Activated CD8-positive, alpha-beta T cell treated with anti-CD3 and anti-CD28 coated beads for 36 hours (primary cell): ENCODE data around the gene UIMC1. TPM values are rescaled to one million over a fixed set of nuclear protein-coding genes. Genes with fewer than 3 reads are reported as not detected.

ENCODE experiments used
- ATAC-seq: fragments of 200-7000 bp; cut with Tn5 transposase; one replicate; pipeline ENCODE4 v1.10.0; 2021; ENCODE audit warnings: mild to moderate bottlenecking, moderate library complexity
- CTCF ChIA-PET: fragments of 350-600 bp; sonication (Branson Sonifier 250); formaldehyde crosslinking; loops from one replicate; lab custom pipeline; 2021; ENCODE audit warnings: antibody characterized with exemption; lab: Charles Lee
- POLR2A ChIA-PET: fragments of 350-600 bp; sonication (Branson Sonifier 250); formaldehyde crosslinking; loops from one replicate; lab custom pipeline; 2021; ENCODE audit warnings: antibody characterized with exemption; lab: Charles Lee
- DNase-seq: peaks from one replicate; pipeline ENCODE4 v3.0.0-alpha.2; 2020
- H3K27ac Mint-ChIP-seq: one replicate; pipeline ENCODE4 v1.8.0; 2021; ENCODE audit warnings: mild to moderate bottlenecking, mixed read lengths
- H3K27me3 Mint-ChIP-seq: one replicate; pipeline ENCODE4 v1.8.0; 2021; ENCODE audit warnings: mixed read lengths
- H3K36me3 Mint-ChIP-seq: one replicate; pipeline ENCODE4 v1.8.0; 2021; ENCODE audit warnings: low read depth, mixed read lengths
- H3K4me1 Mint-ChIP-seq: one replicate; pipeline ENCODE4 v1.8.0; 2021; ENCODE audit warnings: low read depth, mixed read lengths
- H3K4me3 Mint-ChIP-seq: one replicate; pipeline ENCODE4 v1.8.0; 2021; ENCODE audit warnings: mild to moderate bottlenecking, moderate library complexity, mixed read lengths
- H3K9me3 Mint-ChIP-seq: one replicate; pipeline ENCODE4 v1.8.0; 2021; ENCODE audit warnings: mixed read lengths
- intact Hi-C: fragments of 100-400 bp; cut with micrococcal nuclease; formaldehyde crosslinking; loops from one replicate; pipeline ENCODE4 v1.10.0; 2022
- total RNA-seq, 2 experiments: library from RNA; stranded (reverse); gene quantifications; one replicate each; pipeline ENCODE4 v1.2.3, GENCODE V29; 2021
- TF ChIP-seq, protein P1 (sequence below): fragments of 200-600 bp; IDR thresholded peaks from one replicate; pipeline ENCODE4 v1.8.0; 2022; ENCODE audit warnings: antibody characterized with exemption, mild to moderate bottlenecking

Gene UIMC1
- total RNA-seq, 2 experiments from 2014 or later = 54.1 to 57.0 TPM

DNA sequence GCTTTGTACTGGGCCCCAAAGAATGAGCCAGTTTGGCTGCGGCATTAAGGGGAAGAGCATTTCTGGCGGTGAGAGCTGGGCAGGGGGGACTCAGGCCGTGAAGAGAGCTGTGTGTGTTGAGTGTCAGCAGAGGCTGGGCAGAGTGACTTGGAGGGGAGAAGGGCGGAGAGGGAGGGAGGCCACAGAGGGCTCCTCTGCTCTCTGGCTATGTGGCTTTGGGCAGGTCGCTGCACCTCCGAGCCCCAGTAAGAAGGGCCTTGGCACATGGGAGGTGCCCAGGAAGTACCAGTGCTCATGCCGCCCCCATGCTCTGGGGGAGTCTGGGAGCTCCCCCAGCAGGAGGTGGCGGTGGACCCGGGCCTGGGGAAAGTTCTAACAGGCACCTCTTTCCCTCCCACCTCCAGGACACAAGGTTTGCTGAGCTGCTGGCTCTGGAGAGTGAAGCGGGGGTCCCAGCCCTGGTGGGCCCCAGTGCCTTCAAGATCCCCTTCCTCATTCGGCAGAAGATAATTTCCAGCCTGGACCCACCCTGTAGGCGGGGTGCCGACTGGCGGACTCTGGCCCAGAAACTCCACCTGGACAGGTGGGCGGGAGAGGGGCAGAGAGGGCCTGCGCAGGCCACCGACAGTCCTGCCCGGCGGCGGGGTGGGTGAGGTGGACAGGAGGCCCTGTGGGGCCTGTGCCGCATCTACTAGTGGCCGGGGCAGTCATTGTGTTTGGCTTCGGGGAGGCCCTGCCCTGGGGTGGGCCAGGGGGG lies 127.5 kb downstream of the UIMC1 start:
- peaks cover 29% of the 10 kb centered on the region for H3K27me3 Mint-ChIP-seq
- no peaks in the 10 kb centered on the region for H3K36me3 Mint-ChIP-seq
- no peaks in the 10 kb centered on the region for H3K9me3 Mint-ChIP-seq
- POLR2A ChIA-PET = no interaction called here
- ATAC-seq = no peak
- TF ChIP-seq, protein P1, sequence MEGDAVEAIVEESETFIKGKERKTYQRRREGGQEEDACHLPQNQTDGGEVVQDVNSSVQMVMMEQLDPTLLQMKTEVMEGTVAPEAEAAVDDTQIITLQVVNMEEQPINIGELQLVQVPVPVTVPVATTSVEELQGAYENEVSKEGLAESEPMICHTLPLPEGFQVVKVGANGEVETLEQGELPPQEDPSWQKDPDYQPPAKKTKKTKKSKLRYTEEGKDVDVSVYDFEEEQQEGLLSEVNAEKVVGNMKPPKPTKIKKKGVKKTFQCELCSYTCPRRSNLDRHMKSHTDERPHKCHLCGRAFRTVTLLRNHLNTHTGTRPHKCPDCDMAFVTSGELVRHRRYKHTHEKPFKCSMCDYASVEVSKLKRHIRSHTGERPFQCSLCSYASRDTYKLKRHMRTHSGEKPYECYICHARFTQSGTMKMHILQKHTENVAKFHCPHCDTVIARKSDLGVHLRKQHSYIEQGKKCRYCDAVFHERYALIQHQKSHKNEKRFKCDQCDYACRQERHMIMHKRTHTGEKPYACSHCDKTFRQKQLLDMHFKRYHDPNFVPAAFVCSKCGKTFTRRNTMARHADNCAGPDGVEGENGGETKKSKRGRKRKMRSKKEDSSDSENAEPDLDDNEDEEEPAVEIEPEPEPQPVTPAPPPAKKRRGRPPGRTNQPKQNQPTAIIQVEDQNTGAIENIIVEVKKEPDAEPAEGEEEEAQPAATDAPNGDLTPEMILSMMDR = no peak
- DNase-seq = no peak
- intact Hi-C loops = no loop called here
- peaks cover 10% of the 10 kb centered on the region for H3K4me1 Mint-ChIP-seq
- CTCF ChIA-PET = no interaction called here
- no peak overlapping the region for H3K4me3 Mint-ChIP-seq
- no peak overlapping the region for H3K27ac Mint-ChIP-seq

DNA sequence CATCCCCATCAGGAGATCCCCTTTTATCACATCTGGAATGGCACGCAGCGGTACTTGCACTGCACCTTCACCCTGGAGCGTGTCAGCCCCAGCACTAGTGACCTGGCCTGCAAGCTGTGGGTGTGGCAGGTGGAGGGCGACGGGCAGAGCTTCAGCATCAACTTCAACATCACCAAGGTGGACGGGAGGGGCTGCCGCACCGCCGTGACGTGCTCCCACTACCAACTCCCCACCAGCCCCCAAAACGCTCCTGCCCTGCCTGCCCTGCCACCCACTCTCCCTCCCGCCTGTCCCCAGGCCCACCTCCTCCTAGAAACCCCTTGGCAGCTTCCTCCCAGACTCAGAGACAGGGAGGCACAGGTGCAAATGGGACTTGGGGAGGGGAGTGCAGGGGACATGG lies 128.1 kb downstream of the UIMC1 start:
- peaks cover 10% of the 10 kb centered on the region for H3K4me1 Mint-ChIP-seq
- ATAC-seq (no peak), DNase-seq (no peak)
- H3K27me3 Mint-ChIP-seq = peaks cover 32% of the 10 kb centered on the region
- intact Hi-C loops = no loop called here
- H3K9me3 Mint-ChIP-seq = no peaks in the 10 kb centered on the region
- CTCF ChIA-PET = no interaction called here
- POLR2A ChIA-PET = no interaction called here
- TF ChIP-seq, protein P1 = no peak
- H3K27ac Mint-ChIP-seq = no peak overlapping the region
- H3K36me3 Mint-ChIP-seq = no peaks in the 10 kb centered on the region
- H3K4me3 Mint-ChIP-seq = no peak overlapping the region

DNA sequence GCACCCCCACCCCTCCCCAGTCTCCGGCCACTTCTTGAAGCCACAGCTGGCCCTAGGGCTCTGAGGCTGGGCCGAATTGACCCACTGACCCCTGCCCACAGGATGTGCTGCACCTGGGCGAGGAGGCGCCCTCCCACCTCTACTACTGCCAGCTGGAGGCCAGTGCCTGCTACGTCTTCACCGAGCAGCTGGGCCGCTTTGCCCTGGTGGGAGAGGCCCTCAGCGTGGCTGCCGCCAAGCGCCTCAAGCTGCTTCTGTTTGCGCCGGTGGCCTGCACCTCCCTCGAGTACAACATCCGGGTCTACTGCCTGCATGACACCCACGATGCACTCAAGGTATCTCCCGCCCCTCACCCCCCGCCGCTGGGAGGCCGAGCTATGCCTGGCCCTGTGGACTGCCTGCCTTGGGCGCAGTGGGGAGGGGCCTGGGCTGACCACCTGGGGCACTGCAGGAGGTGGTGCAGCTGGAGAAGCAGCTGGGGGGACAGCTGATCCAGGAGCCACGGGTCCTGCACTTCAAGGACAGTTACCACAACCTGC lies 128.7 kb downstream of the UIMC1 start:
- ChIA-PET CTCF (no interaction called here), POLR2A (no interaction called here)
- ATAC-seq (no peak), DNase-seq (no peak)
- no peak overlapping the region for H3K4me3 Mint-ChIP-seq
- H3K27me3 Mint-ChIP-seq = peaks cover 32% of the 10 kb centered on the region
- intact Hi-C loops = no loop called here
- TF ChIP-seq, protein P1 = no peak
- no peak overlapping the region for H3K27ac Mint-ChIP-seq
- H3K4me1 Mint-ChIP-seq = peaks cover 10% of the 10 kb centered on the region
- H3K36me3 Mint-ChIP-seq = no peaks in the 10 kb centered on the region
- H3K9me3 Mint-ChIP-seq = no peaks in the 10 kb centered on the region

DNA sequence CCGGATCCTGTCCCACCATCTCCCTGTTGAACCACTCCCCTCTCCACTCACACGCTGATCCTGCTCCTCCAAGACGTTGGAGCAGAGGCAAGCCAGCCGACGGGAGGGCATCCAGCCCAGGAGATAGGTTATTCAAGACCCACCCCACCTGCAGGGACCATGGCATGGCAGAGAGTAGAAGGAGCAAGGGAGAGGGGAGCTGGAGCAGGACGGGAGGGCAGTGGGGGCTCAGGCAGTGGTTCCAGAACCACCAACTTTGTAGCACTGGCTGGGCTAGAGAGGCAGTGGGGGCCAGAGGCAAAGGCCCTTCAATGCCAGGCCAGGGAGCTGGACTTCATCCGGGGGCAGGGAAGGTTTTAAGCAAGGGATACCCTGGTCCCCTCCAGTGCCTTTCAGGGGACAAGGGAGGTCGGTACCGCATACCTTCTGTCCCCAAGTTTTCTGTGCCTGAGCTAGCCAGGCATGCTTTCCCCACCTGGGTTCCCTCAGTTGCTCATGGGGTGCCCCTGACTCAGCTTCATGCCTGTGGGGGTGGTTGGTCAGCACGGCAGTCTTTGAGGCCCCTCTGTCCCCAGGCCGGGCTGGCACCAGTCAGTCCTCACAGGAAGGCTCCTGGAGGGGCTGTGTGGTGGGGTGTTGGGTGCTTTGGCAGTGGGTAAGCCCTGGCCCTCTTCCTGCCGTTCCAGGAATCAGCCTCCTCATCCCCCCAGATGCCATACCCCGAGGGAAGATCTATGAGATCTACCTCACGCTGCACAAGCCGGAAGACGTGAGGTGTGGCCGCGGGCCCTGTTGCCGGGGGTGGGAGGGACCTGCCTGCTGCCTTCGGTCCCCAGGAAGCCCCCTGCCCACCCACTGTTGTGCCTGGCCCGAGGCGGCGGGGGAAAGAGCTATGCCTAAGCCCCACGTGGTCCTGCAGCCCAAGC lies 129.8 kb downstream of the UIMC1 start:
- H3K27ac Mint-ChIP-seq = no peak overlapping the region
- no peak overlapping the region for H3K4me3 Mint-ChIP-seq
- POLR2A ChIA-PET = no interaction called here
- TF ChIP-seq, protein P1 = no peak
- ATAC-seq (no peak), DNase-seq (no peak)
- H3K4me1 Mint-ChIP-seq = peaks cover 10% of the 10 kb centered on the region
- intact Hi-C loops = no loop called here
- H3K9me3 Mint-ChIP-seq = no peaks in the 10 kb centered on the region
- CTCF ChIA-PET = no interaction called here
- no peaks in the 10 kb centered on the region for H3K36me3 Mint-ChIP-seq
- H3K27me3 Mint-ChIP-seq = peaks cover 32% of the 10 kb centered on the region
